H1 (cell line): Measurements from ENCODE around the gene ABL2. TPM values are rescaled to one million over a fixed set of nuclear protein-coding genes. Genes with fewer than 3 reads are reported as not detected.

ENCODE experiments used
- CTCF ChIA-PET: fragments of 300-600 bp; sonication (Branson Sonifier 250); formaldehyde crosslinking; loops from one replicate; lab custom pipeline; 2021; ENCODE audit not compliant: partially characterized antibody; lab: Charles Lee
- POLR2A ChIA-PET: fragments of 300-600 bp; sonication (Branson Sonifier 250); formaldehyde crosslinking; loops from one replicate; lab custom pipeline; 2021; ENCODE audit warnings: inconsistent platforms; ENCODE audit not compliant: partially characterized antibody; lab: Charles Lee
- DNase-seq, 2 experiments: peaks; one replicate each; pipeline versions ENCODE4 v3.0.0 to v3.0.0-alpha.2; 2010 to 2022; ENCODE audit warnings: low spot score in 2 of 2, low read depth in 1 of 2, mixed read lengths in 1 of 2
- FAIRE-seq: peaks from 2 replicates; lab custom pipeline; 2011; peaks lifted over from hg19 to GRCh38; lab: Jason Lieb, UNC
- H2AFZ ChIP-seq: 2 replicates; pipeline ENCODE4 v1.8.1; 2012; ENCODE audit warnings: low read length, inconsistent platforms
- H2AK5ac ChIP-seq: 2 replicates; pipeline ENCODE4 v1.6.1; 2013; ENCODE audit warnings: low read depth, low read length
- H2BK120ac ChIP-seq: replicated peaks from 2 replicates; pipeline ENCODE3; 2013; ENCODE audit warnings: low read depth, low read length, inconsistent platforms
- H2BK12ac ChIP-seq: 2 replicates; pipeline ENCODE4 v1.6.1; 2013; ENCODE audit warnings: low read depth, low read length
- H2BK15ac ChIP-seq: 2 replicates; pipeline ENCODE4 v1.6.1; 2013; ENCODE audit warnings: low read length
- H2BK20ac ChIP-seq: 2 replicates; pipeline ENCODE4 v1.6.1; 2013; ENCODE audit warnings: low read length
- H2BK5ac ChIP-seq: 2 replicates; pipeline ENCODE4 v1.6.1; 2013; ENCODE audit warnings: low read depth, low read length
- H3K14ac ChIP-seq: 2 replicates; pipeline ENCODE4 v1.6.1; 2013; ENCODE audit warnings: inconsistent platforms; ENCODE audit not compliant: insufficient read length
- H3K18ac ChIP-seq: 2 replicates; pipeline ENCODE4 v1.6.1; 2013; ENCODE audit warnings: low read length; ENCODE audit errors: extremely low read depth
- H3K23ac ChIP-seq: 2 replicates; pipeline ENCODE4 v1.6.1; 2013; ENCODE audit warnings: inconsistent platforms; ENCODE audit not compliant: insufficient read length
- H3K23me2 ChIP-seq: 2 replicates; pipeline ENCODE4 v1.6.1; 2013; ENCODE audit warnings: low read depth, low read length
- H3K27ac ChIP-seq: 2 replicates; pipeline ENCODE4 v1.6.1; 2011; ENCODE audit warnings: low read depth, low read length, inconsistent platforms
- H3K27me3 ChIP-seq, 4 experiments: replicated peaks in 1 of 4; 1 replicate in 1 of 4; 2 replicates in 3 of 4; pipeline versions ENCODE4 v1.6.1 to v1.8.1; 2011 to 2013; ENCODE audit warnings: low read length in 3 of 4, mild to moderate bottlenecking in 3 of 4, inconsistent platforms in 2 of 4, mixed read lengths in 2 of 4, moderate library complexity in 1 of 4; ENCODE audit not compliant: control insufficient read depth in 3 of 4, insufficient read depth in 3 of 4; ENCODE audit errors: extremely low read depth in 1 of 4
- H3K36me3 ChIP-seq, 4 experiments: 2 replicates each; pipeline versions ENCODE4 v1.6.1 to v1.8.1; 2011 to 2013; ENCODE audit warnings: mild to moderate bottlenecking in 4 of 4, low read length in 3 of 4, moderate library complexity in 2 of 4, control low read depth in 1 of 4, inconsistent platforms in 1 of 4; ENCODE audit not compliant: insufficient read depth in 4 of 4, control insufficient read depth in 2 of 4
- H3K4ac ChIP-seq: replicated peaks from 2 replicates; pipeline ENCODE3; 2013; ENCODE audit warnings: low read length, low read depth, mixed read lengths, inconsistent platforms; ENCODE audit not compliant: insufficient read length
- H3K4me1 ChIP-seq, 4 experiments: replicated peaks in 1 of 4; 1 replicate in 1 of 4; 2 replicates in 3 of 4; pipeline versions ENCODE4 v1.6.1 to v1.8.1; 2011 to 2013; ENCODE audit warnings: low read length in 3 of 4, inconsistent platforms in 2 of 4, mixed read lengths in 1 of 4; ENCODE audit not compliant: insufficient read depth in 4 of 4, control insufficient read depth in 3 of 4
- H3K4me2 ChIP-seq, 2 experiments: 2 replicates each; pipeline versions ENCODE4 v1.6.1 to v1.8.1; 2011 to 2013; ENCODE audit warnings: low read depth in 2 of 2, low read length in 2 of 2, control low read depth in 1 of 2, inconsistent platforms in 1 of 2, mild to moderate bottlenecking in 1 of 2; ENCODE audit not compliant: insufficient read depth in 1 of 2
- H3K4me3 ChIP-seq, 4 experiments: fragments of 200-600, 300-600 bp in 1 of 4; sonication (generic), shearing (Covaris generic), sonication (Bioruptor Twin) in 1 of 4; 2 replicates each; pipeline versions ENCODE4 v1.5.1 to v1.8.1; 2011 to 2016; ENCODE audit warnings: low read length in 4 of 4, low read depth in 3 of 4, control low read depth in 2 of 4, inconsistent platforms in 2 of 4, mild to moderate bottlenecking in 2 of 4, mixed read lengths in 1 of 4, moderate library complexity in 1 of 4; ENCODE audit not compliant: insufficient read depth in 2 of 4; ENCODE audit errors: extremely low read depth in 1 of 4
- H3K56ac ChIP-seq: replicated peaks from 2 replicates; pipeline ENCODE3; 2013; ENCODE audit warnings: low read depth, mild to moderate bottlenecking, mixed read lengths, low read length, inconsistent platforms; ENCODE audit not compliant: insufficient read length
- H3K79me1 ChIP-seq: 2 replicates; pipeline ENCODE4 v1.6.1; 2013; ENCODE audit warnings: low read depth, low read length, control low read depth
- H3K79me2 ChIP-seq, 2 experiments: 2 replicates each; pipeline versions ENCODE4 v1.6.1 to v1.8.1; 2012 to 2013; ENCODE audit warnings: low read length in 2 of 2, mild to moderate bottlenecking in 2 of 2, inconsistent platforms in 1 of 2; ENCODE audit not compliant: insufficient read depth in 2 of 2, control insufficient read depth in 1 of 2
- H3K9ac ChIP-seq, 4 experiments: replicated peaks in 1 of 4; 1 replicate in 1 of 4; 2 replicates in 3 of 4; pipeline versions ENCODE4 v1.6.1 to v1.8.1; 2011 to 2013; ENCODE audit warnings: low read depth in 3 of 4, low read length in 3 of 4, control low read depth in 2 of 4, mild to moderate bottlenecking in 2 of 4, moderate library complexity in 2 of 4, inconsistent platforms in 1 of 4; ENCODE audit errors: extremely low read depth in 1 of 4
- H3K9me3 ChIP-seq, 2 experiments: 2 replicates each; pipeline versions ENCODE4 v1.6.1 to v1.8.1; 2012 to 2013; ENCODE audit warnings: mild to moderate bottlenecking in 2 of 2, moderate library complexity in 2 of 2, control low read depth in 1 of 2, inconsistent platforms in 1 of 2, low read depth in 1 of 2, low read length in 1 of 2, mixed read lengths in 1 of 2; ENCODE audit not compliant: insufficient read depth in 2 of 2
- H4K20me1 ChIP-seq, 2 experiments: replicated peaks in 1 of 2; 2 replicates each; pipeline versions ENCODE3 to v1.8.1; 2011 to 2013; ENCODE audit warnings: inconsistent platforms in 2 of 2, low read length in 2 of 2, mild to moderate bottlenecking in 1 of 2; ENCODE audit not compliant: insufficient read depth in 2 of 2, control insufficient read depth in 1 of 2
- H4K5ac ChIP-seq: 2 replicates; pipeline ENCODE4 v1.6.1; 2013; ENCODE audit warnings: low read length, low read depth, mixed read lengths, inconsistent platforms; ENCODE audit not compliant: insufficient read length
- H4K8ac ChIP-seq: 2 replicates; pipeline ENCODE4 v1.8.0; 2013; ENCODE audit warnings: mild to moderate bottlenecking, moderate library complexity, low read length, inconsistent platforms; ENCODE audit not compliant: insufficient read depth; ENCODE audit errors: extremely low read depth
- H4K91ac ChIP-seq: replicated peaks from 2 replicates; pipeline ENCODE3; 2013; ENCODE audit warnings: low read length, mixed read lengths, inconsistent platforms; ENCODE audit not compliant: insufficient read length
- ASH2L ChIP-seq: fragments of 200-600, 300-600 bp; sonication (generic); IDR thresholded peaks from one replicate; pipeline ENCODE4 v1.7.1; 2017; ENCODE audit warnings: low read length
- ATF2 ChIP-seq: IDR thresholded peaks from 2 replicates; pipeline ENCODE4 v1.6.1; 2012; ENCODE audit warnings: low read length, inconsistent platforms
- ATF3 ChIP-seq: IDR thresholded peaks from 2 replicates; pipeline ENCODE4 v1.6.1; 2011; ENCODE audit warnings: low read depth, mild to moderate bottlenecking, low read length; ENCODE audit not compliant: insufficient read depth
- BRCA1 ChIP-seq: IDR thresholded peaks from 2 replicates; pipeline ENCODE4 v1.6.1; 2012; ENCODE audit warnings: low read depth, low read length, improper control_type of control experiment
- CBX8 ChIP-seq: fragments of 300-800, 300-1000 bp; sonication (generic); IDR thresholded peaks from 2 replicates; pipeline ENCODE4 v1.7.1; 2016; ENCODE audit warnings: low read depth, low read length, borderline replicate concordance
- E2F6 ChIP-seq: IDR thresholded peaks from 2 replicates; pipeline ENCODE4 v1.6.1; 2012; ENCODE audit warnings: inconsistent platforms
- EZH2 ChIP-seq: fragments of 200-600 bp; sonication (generic); IDR thresholded peaks from 2 replicates; pipeline ENCODE4 v1.7.1; 2012; ENCODE audit warnings: low read depth, mild to moderate bottlenecking, moderate library complexity, low read length, inconsistent platforms; ENCODE audit not compliant: severe bottlenecking
- JUND ChIP-seq: IDR thresholded peaks from 2 replicates; pipeline ENCODE4 v1.6.1; 2011; ENCODE audit warnings: mild to moderate bottlenecking, improper control_type of control experiment, low read length
- KDM1A ChIP-seq: fragments of 200-600, 300-600 bp; sonication (generic); IDR thresholded peaks from 2 replicates; pipeline ENCODE4 v1.7.1; 2016; ENCODE audit warnings: mild to moderate bottlenecking, low read length, borderline replicate concordance
- KDM5A ChIP-seq: fragments of 200-600 bp; IDR thresholded peaks from 2 replicates; pipeline ENCODE4 v1.7.1; 2012; ENCODE audit warnings: mild to moderate bottlenecking, low read length, inconsistent platforms, mixed read lengths
- NRF1 ChIP-seq: IDR thresholded peaks from 2 replicates; pipeline ENCODE4 v1.6.1; 2011; ENCODE audit warnings: mild to moderate bottlenecking, low read depth, low read length, improper control_type of control experiment
- SIRT6 ChIP-seq: IDR thresholded peaks from one replicate; pipeline ENCODE4 v1.7.1; 2012; ENCODE audit warnings: low read length, inconsistent platforms
- WGBS, 2 experiments: shearing (Covaris generic) in 1 of 2; methylation state at CpG; one replicate each; pipeline versions ENCODE4 v1.1.6 to v1.1.7; 2013 to 2015; ENCODE audit warnings: low lambda C conversion rate in 2 of 2, mixed read lengths in 2 of 2, inconsistent platforms in 1 of 2, low coverage in 1 of 2, missing lambda C conversion rate in 1 of 2; ENCODE audit not compliant: insufficient replicate concordance in 2 of 2, insufficient coverage in 1 of 2, insufficient read length in 1 of 2; ENCODE audit errors: extremely low coverage in 1 of 2, missing lambda C conversion rate in 1 of 2; 5-methylcytosine and 5-hydroxymethylcytosine counted together
- polyA plus RNA-seq, 7 experiments: library from polyadenylated mRNA; depleted of rRNA in 3 of 7; stranded (reverse) in 5 of 7; unstranded in 2 of 7; fragments of >200 nt in 5 of 7; fragments of 200-250 nt in 2 of 7; gene quantifications; 1 replicate in 5 of 7; 2 replicates in 1 of 7; 4 replicates in 1 of 7; pipeline versions ENCODE4 v1.2.1 to v1.2.3, GENCODE V29; 2011 to 2013; ENCODE audit warnings: missing spikeins in 2 of 7, mixed read lengths in 2 of 7
- total RNA-seq: library from RNA; stranded (reverse); fragmentation: NEBNext Ultra II Directional; extraction: Animal tissue kit (Norgen Biotek cat#: 25700); gene quantifications from 2 replicates; pipeline ENCODE4 v1.2.1, GENCODE V29; 2021

The ABL2 gene
- total and polyA plus RNA-seq, 2 of the 8 experiments (the other 6 are each of a cell fraction or from before 2014, with no cell fraction given), result 4.5 to 19.1 TPM

DNA sequence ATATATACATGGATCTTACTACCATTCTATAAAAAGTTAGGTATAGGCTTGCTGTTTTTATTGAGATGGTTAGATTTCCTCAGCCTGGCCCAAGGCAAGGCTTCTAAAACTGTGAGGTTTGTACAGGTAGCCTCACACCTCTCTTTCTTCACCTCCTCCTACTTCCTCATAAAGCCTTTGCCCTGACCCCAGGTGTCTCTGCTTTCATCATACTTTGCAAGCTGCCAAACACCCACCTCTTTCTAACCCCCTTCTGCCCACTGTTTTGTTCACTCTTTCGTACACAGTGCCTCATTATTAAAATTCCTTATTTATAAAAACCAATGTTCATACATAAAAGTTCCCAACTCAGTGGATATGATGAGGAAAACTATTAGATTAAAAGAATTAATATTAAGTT lies 32.7 kb upstream of the ABL2 start:
- DNase-seq (no peak), FAIRE-seq (no peak)
- Histone ChIP-seq H3K18ac (no peak overlapping the region), H2BK120ac (no peak overlapping the region), H2BK12ac (no peak overlapping the region), H2AK5ac (no peak overlapping the region), H4K20me1 (no peaks in the 10 kb centered on the region), H3K4me2 (no peak overlapping the region), H2AFZ (no peak overlapping the region), H3K4me1 (no peaks in the 10 kb centered on the region), H3K14ac (no peak overlapping the region), H3K36me3 (no peaks in the 10 kb centered on the region), H3K9ac (no peak overlapping the region), H3K4me3 (no peak overlapping the region), H3K4ac (no peak overlapping the region), H2BK20ac (no peak overlapping the region), H2BK15ac (no peak overlapping the region), H3K56ac (no peak overlapping the region), H4K91ac (no peak overlapping the region), H4K5ac (no peak overlapping the region), H3K79me1 (no peaks in the 10 kb centered on the region), H2BK5ac (no peak overlapping the region), H3K9me3 (no peaks in the 10 kb centered on the region; a peak in 1 of 4 replicates), H3K27me3 (no peaks in the 10 kb centered on the region), H4K8ac (no peak overlapping the region), H3K27ac (no peak overlapping the region), H3K23ac (no peak overlapping the region), H3K23me2 (no peaks in the 10 kb centered on the region), H3K79me2 (no peaks in the 10 kb centered on the region)
- ChIA-PET POLR2A (no interaction called here), CTCF (interaction anchor here (0.6 to 1.5 kb wide), 6 partner anchors 10 to 494 kb away, joined by 3 to 4 read pairs (median 3); no protein-coding TSS in a partner anchor)
- 87% methylated on average over 1 of the region's 1 CpG; no CpG with 5 or more reads in 1 of the 2 experiments for WGBS, 2 experiments
- TF ChIP-seq KDM5A (no peak), ASH2L (no peak), ATF3 (no peak), EZH2 (no peak), CBX8 (no peak), BRCA1 (no peak), KDM1A (no peak), NRF1 (no peak), E2F6 (no peak), JUND (no peak), SIRT6 (no peak), ATF2 (no peak)
